VCaP (cell line): ENCODE data around the gene ITGA5.

ENCODE experiments used
- H3K27ac ChIP-seq: fragments of 450-650 bp; 2 replicates; pipeline ENCODE4 v1.5.1; 2017
- CTCF ChIP-seq: fragments of 450-650 bp; conservative IDR thresholded peaks from 2 replicates; pipeline ENCODE4 v1.5.1; 2017; ENCODE audit warnings: mild to moderate bottlenecking, moderate library complexity

The ITGA5 gene

DNA sequence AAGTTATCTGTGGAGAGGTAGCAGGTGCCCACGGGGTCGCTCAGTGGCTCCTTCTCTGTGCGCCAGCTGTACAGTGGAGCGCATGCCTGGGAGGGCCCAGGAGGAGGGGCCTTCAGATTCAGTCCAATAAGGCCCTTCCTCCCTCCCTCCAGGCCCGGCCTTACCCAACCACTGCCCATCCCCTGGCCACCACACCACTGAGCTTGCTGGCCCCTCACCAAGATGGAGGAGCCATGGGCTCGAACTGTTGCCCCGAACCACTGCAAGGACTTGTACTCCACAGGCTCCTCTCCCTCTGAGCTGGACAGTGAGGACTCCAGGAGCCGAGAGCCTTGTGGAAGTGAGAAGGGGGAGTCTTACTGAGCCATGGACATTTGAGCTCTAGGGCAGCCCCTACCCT, 9.8 kb downstream of the ITGA5 start:
- H3K27ac ChIP-seq, result no peak overlapping the region

GRCh38 chr12:54407183-54407905, 11.7 kb downstream of the ITGA5 start:
- H3K27ac ChIP-seq, result no peak overlapping the region
- TF ChIP-seq CTCF, result no peak

More for the DNA sequence above, 9.8 kb downstream of the ITGA5 start:
- no peak for TF ChIP-seq CTCF

- TF ChIP-seq CTCF, result no peak
- H3K27ac ChIP-seq, result no peak overlapping the region
These were observed 13.5 kb downstream of the ITGA5 start for GRCh38 chr12:54405573-54405972.

GRCh38 chr12:54405106-54405505, 14.0 kb downstream of the ITGA5 start:
- no peak overlapping the region for H3K27ac ChIP-seq
- TF ChIP-seq CTCF, result no peak

GRCh38 chr12:54404061-54405004, 14.7 kb downstream of the ITGA5 start:
- H3K27ac ChIP-seq, result no peak overlapping the region
- peak; percentile 88 for TF ChIP-seq CTCF

- TF ChIP-seq CTCF, result no peak
- no peak overlapping the region for H3K27ac ChIP-seq
These were observed 17.9 kb downstream of the ITGA5 start for GRCh38 chr12:54401119-54401518.

- no peak overlapping the region for H3K27ac ChIP-seq
- peak; percentile 100 for TF ChIP-seq CTCF
These were observed 19.9 kb downstream of the ITGA5 start for GRCh38 chr12:54398995-54399793.
